ENCODE results near the gene MSRB3.
"Not testable (repeated sequence)": the region's sequence is repeated elsewhere in the genome, so short reads cannot be mapped to it uniquely, and the experiment has no call there.

MSRB3 gene

DNA sequence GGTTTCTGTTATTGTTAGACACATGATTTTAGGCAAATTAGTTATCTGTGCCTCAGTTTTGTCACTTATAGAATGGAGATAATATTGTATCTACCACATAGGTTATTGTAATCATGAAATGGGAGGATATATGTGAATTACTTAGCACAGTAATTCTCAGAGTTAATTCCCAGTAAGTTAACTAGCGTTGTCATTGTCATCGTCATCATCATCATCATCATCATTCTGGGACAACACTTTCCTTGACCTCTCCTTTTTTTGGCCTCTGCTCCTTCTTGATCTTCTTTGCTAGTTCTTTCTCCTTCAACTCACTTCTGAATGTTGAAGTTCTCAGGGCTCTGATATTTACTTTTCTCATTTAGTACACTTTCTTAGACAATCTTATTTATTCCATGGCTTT lies 13.8 kb downstream of the MSRB3 start:
- no peak for DNase-seq

DNA sequence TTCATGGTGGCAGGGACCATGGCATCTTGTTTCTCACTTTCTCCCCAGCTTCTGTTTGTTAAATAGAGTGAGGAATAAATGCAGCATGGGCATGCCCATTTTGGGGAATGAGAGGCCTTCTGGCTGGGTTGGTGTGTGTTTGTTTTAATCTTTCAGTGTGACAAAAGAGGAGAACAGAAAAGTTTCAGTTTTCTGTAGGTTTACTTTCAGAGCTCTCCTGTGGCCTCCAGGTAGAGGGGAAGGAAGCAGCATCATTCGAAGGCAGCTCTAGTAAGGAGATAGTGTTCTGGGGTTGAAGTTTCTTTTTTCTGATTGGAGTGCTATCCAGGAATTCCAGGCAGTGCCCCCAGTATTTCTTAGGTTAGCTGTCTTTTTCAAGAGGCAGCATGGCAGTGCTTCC lies 15.3 kb downstream of the MSRB3 start:
- no peak for DNase-seq

DNA sequence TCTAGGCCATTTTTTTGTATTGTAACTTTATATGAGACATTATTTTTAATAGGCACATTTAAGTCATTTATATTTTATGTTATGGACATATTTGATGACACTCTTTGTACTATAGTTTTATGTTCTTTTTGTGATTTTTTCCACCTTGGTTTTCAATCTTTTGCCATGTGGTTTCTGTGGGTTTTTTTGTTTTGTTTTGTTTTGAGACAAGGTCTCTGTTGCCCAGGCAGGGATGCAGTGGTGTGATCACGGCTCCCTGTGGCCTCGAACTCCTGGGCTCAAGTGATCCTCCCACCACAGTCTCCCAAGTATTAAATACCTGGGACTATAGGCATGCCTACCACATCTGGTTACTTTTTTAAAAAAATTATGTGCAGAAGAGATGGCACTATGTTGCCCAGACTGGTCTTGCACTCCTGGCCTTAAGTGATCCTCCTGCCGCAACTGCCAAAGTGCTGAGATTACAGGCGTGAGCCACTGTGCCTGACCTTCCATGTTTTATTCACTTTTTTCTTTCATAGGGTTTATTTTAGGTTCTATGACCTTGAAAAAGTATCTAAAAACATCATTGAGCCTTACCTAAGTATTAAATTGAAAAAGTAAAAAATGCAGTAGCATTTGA lies 16.3 kb downstream of the MSRB3 start:
- no peak for DNase-seq

DNA sequence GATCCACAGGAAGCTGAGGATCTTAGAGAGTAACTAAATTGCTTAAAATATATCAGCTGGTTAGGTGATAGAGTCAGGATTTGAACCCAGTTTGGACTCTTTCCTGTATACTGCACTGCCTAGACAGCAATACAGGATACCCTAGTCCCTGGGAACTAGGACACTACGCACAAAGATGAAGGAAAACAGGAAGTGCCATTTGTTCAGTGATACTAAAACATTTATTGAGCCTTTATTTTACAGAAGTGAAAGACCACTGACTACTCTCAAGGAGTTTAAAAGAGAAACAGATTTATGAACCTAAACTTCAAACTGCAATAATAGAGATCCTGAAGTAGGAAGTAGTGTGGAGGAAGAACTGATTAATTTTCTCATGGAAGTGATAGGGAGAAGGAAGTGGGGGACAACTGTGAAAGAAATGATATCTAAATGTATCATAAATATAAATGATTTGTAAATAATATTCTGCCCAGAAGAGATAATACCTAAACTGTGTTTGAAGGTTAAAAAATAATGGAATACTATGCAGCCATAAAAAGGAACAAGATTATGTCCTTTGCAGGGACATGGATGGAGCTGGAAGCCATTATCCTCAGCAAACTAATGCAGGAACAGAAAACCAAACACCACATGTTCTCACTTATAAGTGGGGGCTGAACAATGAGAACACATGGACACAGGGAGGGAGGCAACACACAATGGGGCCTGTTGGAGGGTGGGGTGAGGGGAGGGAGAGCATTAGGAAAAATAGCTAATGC lies 18.2 kb downstream of the MSRB3 start:
- no peak for DNase-seq

DNA sequence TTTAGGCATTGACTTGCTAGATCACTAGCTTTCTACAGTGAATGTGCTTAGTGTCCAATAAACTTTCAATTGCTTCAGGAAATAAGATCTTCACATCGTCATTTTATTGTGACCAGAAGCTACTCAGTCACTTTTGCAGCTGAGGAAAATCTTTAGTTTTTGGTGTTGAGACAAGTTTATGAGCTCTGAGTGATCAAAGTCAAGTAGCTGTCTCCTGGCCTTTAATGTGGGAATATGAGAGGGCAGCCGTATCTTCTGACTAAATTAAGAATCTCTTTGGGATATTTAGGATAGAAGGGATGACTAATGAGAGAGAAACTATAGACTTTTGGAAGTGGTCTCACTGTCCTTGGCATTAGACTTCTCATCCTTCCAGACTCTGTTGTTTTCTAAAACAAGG lies 21.6 kb downstream of the MSRB3 start:
- DNase-seq = no peak

DNA sequence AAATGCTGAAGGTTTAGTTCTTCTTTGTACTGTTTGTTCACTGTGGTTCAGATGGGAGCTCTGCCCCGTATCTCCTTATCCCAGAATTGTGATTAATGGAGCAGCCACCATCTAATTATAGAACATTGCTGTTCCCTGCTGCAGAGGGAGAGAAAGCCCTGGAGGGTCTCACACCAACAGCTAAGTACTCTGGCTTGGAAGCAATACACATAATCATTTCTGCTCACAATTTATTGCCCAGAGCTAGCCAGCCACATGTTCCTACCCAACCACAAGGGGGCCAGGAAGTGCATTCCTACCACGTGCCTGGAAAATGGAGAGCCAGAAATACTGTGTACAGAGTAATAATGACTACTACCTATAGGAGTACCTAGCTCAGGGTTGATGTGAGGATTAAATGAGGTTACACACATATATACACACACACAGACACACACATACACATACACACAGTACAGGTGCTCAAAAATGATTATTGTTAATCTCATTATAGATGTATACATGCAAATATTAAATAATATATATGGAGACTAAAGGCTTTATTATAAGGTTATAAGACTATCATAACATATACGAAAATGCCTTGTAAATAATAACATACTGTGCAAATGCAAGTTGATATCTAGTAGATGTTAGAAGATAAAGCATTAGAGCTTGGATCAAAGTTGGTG lies 22.3 kb downstream of the MSRB3 start:
- DNase-seq = no peak

DNA sequence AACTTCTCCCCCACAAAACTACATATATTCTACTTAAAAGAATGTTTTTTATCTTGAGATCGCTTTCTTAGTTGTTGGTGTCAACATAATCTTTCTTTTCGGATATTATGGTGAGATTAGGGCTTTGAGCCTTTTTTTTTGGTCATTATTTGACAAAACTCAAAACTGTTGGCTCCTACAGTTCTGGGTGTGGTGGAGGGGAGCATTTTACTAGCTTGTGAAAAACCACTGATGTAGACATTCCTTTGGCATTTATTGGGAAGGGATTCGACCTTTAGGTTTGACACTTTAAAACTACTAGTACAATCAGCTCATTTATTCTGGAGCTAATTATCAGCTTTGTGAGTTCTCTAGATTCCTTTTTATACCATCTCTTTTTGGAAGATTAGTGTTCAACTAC lies 24.4 kb downstream of the MSRB3 start:
- no peak for DNase-seq

DNA sequence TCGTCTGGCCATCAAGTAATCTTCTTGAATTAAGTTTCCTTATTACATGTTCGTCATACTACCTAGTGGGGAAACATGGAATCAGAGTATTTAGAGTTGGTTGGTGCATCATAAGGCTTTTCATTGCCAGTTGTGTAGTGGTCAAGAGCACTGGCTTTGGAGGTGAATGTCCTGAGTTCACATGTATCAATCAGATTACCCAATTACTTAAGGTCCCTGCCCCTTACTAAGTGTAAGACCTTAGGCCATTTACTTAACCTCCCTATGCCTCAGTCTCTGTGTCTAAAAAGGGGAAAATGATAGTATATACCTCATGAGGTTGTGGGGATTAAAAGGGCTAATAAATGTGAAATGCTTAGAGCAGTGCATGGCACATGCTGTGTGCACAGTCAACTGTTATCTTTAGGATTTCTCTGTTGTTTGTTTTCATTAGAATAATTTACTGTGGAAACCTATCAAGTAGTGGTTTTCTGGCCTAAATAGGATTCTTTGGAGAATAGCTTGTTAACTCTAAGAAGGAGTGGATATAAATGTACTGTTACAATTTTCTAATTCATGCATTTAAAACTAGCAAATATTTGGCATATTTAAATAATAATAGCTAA lies 27.0 kb downstream of the MSRB3 start:
- no peak for DNase-seq

DNA sequence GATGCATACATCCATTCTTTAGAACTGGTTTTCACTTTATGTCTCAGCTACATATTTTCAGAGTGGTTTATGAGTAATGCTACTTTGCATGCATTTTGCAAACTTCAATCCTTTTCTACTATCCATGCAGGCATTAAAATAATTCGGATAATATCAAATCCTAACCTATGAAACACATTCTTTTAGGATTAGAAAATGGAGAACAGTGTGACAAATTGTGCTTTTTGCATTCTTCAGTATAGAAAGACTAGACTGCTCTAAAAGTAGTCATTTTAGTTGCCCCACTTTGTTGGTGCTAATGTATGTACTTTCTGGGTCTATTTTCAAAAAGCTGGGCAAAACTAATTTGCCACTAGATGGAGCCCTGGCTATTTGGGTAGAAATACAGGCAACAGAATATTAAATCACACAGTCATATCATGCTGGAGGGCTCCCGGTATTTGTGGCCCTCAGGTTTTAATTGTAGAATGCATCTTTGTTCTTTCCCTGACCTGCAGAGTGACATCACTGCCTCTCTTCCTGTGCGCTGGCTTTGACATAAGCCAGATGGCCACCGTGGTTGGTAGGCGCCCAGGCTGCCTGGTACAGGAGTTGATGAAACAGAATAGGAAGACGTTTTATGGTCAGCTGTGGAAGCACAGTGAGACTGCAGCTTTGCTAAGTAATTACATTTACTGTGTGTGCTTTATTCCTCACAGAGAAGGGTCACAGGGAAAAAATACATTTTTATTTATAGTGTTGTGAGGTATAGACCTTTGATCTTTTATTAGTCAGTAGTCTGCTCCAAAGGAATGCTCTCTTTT lies 28.1 kb downstream of the MSRB3 start:
- peak; percentile 20 for DNase-seq

DNA sequence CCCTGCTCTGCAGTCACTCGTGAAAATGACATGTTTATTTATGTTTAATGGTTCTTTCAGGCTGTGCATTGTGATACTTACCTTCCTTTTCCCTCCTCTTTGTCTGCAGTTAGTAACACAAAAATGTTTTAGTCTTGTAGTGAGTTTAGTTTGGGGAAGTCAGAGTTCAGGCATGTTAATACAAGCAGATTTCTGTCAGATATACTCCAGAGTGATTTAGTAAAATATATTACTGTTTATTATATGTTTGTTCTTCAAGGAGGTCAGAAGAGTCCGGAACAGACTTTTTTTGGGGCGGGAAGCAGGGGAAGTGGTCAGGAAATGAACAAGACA lies 28.7 kb downstream of the MSRB3 start:
- DNase-seq = no peak

DNA sequence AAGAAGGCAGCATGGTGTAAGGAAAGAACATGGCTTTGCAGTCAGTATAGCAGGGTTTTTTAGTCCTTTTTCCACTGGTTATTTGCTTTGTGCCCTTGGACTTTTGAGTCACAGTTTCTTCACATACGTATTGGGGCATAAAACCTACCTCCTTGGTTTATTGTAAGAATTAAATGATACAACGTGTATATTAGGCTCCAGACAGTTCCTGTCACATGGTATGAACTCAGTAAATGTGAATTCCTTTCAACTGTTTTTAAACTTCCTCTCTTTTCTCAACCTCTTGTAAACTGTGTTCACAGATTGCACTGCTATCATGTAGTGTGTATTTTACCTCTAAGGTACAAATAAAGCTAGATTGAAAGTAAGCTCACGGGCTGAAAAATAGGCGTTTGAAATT lies 29.5 kb downstream of the MSRB3 start:
- DNase-seq = no peak

DNA sequence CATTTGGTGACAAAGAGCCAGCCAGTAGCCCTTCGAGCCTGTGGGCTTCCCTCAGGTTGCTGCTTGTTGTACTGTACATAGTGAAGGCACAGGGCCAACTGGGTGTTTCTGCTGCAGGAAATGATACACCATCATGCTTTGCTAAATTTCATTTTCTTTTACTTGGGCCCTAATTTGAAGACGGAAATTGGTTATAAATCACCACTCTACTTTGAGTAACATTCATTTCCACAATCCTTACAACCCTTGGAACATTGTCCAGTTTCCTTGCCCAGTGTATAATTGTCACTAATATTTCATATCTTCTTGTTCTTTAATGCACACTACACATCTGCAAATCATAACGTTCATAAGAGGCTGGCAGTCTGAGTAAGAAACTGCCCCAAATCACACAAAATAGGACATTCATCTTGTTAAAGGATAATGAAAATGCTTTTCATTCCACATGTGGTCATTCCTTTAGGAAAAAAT lies 30.2 kb downstream of the MSRB3 start:
- DNase-seq = no peak

DNA sequence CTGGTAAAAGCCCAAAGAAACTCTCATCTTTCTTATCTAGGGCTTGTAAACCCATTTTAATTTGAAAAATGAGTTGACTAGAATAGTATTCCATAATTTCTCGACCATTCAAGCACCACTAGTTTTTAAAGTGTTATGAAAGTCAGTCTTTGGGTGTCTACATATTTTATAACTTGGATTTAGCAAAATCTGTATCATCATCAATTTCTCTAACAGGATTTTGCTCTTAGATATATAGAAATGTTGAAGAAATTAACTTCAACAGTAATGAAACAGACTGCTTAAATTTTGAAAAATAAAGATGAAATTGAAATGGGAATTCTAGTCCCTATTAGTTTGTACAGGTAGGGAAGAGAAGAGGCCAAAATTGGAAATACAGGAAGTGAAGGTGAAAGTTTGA lies 32.8 kb downstream of the MSRB3 start:
- DNase-seq = no peak

DNA sequence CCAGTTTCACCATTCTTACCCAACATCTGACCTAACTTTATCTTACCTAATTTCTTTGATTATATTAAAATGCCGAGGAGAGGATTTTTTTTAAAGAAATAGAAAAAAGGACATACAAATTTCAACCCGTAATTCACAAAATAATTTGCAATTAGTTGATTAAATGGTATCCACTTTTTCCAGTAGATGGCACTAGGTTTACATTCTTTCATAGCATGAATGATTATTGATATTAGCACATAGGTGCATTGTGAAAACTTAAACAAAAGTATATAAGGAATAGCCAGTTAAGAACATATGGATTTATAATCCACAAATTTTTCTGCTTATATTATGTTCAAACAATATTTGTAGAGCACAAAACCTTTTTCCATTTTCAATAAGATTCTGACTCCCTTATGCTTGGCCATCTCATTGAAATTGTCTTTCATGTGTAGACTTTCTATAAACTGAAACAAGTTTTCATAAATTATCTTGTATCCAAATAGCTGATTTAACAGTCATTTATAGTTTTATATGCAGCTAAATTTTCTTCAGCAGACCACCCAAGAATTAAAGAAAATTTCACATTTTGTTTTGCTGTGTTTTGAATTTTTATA lies 35.3 kb downstream of the MSRB3 start:
- DNase-seq = peak; percentile 14

DNA sequence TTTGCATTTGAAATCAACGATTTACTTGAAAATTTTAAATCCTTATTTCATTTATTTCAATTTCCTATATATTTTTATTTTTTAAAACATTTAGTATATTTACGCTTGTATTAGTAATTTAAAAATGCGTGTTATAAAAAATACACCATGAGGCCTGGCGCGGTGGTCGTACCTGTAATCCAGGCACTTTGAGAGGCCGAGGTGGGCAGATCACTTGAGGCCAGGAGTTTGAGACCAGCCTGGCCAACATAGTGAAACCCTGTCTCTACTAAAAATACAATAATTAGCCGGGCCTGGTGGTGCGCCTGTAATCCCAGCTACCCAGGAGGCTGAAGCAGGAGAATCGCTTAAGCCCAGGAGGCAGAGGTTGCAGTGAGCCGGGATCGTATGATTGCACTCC lies 36.8 kb downstream of the MSRB3 start:
- not testable (repeated sequence) for DNase-seq

DNA sequence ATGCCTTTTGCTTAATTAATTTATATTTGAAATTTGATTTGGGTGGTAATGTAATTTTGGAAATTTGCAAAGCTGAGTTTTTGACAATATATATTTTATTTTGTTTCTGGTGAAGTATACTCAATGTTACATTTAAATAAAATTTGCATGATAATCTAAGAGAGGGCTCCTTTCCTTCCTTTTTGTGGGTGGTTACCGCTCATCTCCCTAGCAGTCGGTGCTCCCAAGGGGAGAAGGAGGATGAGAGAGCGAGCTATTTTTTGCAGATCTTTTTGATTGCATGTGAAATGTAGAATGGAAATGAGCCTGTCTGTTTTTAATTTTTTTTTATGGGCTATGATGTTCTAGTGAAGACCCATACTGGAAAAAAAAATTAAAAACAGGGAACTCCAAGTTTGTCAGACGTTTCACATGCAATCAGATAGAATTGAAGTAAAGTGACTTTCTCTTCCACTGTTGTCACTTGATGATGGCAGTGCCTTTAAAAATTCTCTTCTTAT lies 39.8 kb downstream of the MSRB3 start:
- no peak for DNase-seq

DNA sequence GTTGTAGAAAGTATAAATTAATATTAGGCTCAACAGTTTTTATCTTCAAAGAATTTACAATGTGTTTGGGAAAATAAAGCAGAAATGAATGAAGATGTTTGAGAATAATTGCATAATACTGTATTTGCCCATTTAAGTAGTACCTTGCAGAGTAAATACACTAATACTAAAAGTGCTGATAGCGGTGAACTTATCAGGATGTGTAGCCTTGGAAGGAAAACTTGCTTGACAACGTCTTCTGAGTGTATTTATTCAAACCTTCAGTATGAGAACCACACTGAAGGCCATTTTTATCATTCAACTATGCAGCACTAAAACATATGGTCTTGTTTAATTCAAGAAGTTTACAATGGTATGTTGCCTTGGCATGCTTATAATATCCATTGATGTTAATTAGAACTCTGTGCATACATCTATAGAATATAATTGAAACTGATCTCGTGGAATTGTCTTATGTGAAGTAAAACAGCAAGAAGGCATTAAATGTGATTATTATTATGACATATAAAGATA lies 41.3 kb downstream of the MSRB3 start:
- DNase-seq = no peak

DNA sequence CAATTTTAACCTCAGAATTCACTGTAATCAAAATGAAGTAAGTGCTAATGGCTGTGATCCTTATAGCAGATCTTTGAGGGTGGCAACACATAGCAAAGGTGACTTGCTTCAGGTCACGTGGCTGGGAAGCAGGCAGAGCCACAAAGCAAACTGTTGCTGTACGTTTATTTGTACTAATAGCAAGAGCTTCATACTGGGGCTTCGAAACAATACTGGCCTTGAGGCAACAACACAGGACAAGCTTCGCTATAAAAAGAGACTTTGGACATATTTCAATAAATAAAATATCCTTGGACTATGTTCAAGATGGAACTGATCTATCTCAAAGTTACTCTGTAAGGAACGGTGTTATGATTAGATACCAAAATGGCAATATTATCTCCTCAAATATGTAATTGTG lies 44.6 kb downstream of the MSRB3 start:
- DNase-seq = no peak

DNA sequence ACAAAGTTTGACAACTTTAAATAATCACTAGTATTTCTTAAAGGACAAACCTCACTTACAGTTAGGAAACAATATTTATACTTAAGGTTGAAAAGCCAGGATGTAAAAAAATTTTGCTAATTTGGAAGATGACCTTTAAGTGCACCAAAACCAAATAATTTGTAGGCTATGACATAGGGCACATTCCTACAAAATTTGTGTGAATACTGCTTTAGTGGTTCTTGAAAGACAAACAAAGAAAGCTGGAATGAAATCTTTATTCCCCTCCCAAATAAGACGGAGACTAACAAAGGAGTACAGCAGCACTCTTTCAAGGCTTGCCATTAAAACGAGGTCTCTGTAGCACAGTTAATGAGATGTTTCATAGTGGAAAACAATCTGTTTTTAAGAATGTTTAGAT lies 45.6 kb downstream of the MSRB3 start:
- DNase-seq = no peak

DNA sequence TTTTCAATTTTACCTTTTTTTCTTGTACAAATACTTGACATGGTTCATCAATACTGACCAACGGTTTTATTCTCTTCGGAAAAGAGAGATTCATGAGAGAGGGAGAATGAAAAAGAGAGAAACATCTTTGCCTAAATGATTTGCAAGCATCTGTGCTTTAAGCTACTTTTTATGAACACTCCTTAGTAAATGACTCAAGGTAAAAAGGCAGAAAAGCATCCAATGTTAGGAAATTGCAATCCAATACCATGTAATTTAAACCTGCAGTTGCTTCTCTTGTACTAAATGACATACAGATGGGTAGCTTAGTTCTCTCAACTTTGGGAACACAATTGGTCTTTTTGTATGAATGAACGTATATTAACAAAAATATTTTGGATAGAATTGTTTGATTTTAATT lies 46.1 kb downstream of the MSRB3 start:
- DNase-seq = no peak

DNA sequence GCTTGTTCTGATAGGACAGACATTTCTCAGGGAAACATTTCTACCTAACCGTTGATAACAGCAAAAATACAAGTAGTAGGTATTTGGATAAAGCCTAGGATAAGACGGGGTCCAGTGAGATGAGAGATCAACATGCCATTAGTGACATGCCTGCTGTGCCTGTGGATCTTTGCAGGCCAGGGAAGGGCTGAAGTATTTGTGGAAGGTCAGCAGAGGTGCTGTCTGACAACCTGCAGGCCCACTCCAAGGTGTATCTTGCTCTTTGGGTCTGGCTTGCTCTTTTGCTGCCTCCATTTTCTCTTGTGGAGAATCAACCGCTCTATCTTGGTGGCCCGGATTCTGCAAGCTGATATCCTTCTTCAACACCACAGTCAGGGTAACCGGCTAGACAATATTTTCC lies 46.7 kb downstream of the MSRB3 start:
- DNase-seq = no peak

DNA sequence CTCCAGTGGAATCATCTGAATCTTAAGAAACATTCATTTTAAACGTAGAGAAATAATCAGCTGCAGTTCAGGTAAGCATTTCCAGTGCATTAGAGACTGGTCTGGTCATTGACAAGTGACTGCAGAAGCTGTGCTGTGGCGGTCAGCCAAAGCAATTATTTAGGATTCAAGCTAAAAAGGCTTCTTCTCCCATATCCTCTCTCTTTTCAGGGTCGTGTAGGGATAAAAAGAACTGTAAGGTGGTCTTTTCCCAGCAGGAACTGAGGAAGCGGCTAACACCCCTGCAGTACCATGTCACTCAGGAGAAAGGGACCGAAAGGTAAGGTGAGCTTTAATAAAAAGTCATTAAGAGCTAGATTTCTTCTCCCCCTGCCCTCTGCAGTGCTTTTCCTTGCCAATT lies 48.1 kb downstream of the MSRB3 start:
- no peak for DNase-seq

Data from NCI-H526 treated with DMSO at 0.1 percent for 48 hours (cell line).